Measurements from ENCODE around the gene ZSWIM8.

GRCh38 chr10:73827346-73828089, 42.1 kb downstream of the ZSWIM8 start:
- TF ChIP-seq ZFHX2 (tag by site-specific recombination; conservative IDR thresholded peaks at IDR 0.05), result no peak
- TF ChIP-seq CTCF (tag by site-specific recombination; IDR thresholded peaks at IDR 0.05), result no peak
- no peak for TF ChIP-seq ZNF510 (tag by site-specific recombination; IDR thresholded peaks at IDR 0.05; ENCODE audit: insufficient replicate concordance)
- no peak for TF ChIP-seq TRIM28 (IDR thresholded peaks at IDR 0.05; ENCODE audit: borderline replicate concordance, low read length)

Data from HEK293 (cell line).